Measurements from ENCODE around the gene RNF167.

RNF167 gene

GRCh38 chr17:4994081-4994595 is 54.1 kb downstream of the RNF167 start:
- TF ChIP-seq JUND (IDR thresholded peaks at IDR 0.05; ENCODE audit: low read depth): no peak
- no peak for DNase-seq (ENCODE audit: low read depth in 1 of 2, low spot score in 1 of 2)
- in situ Hi-C loops (cut with HindIII; ENCODE audit: low pct_unique_long_range_greater_than_20kb, low sequenced_read_pairs): no loop called here
